Limb (tissue), 2 donors: Measurements from ENCODE around the gene PEX7.
"Not testable (repeated sequence)": the region's sequence is repeated elsewhere in the genome, so short reads cannot be mapped to it uniquely, and the experiment has no call there.

Source experiments
- DNase-seq, 2 donors: peaks; one replicate each; pipeline ENCODE4 v3.0.0-alpha.2; 2016; ENCODE audit errors: extremely low spot score in 2 of 2

Gene PEX7

DNA sequence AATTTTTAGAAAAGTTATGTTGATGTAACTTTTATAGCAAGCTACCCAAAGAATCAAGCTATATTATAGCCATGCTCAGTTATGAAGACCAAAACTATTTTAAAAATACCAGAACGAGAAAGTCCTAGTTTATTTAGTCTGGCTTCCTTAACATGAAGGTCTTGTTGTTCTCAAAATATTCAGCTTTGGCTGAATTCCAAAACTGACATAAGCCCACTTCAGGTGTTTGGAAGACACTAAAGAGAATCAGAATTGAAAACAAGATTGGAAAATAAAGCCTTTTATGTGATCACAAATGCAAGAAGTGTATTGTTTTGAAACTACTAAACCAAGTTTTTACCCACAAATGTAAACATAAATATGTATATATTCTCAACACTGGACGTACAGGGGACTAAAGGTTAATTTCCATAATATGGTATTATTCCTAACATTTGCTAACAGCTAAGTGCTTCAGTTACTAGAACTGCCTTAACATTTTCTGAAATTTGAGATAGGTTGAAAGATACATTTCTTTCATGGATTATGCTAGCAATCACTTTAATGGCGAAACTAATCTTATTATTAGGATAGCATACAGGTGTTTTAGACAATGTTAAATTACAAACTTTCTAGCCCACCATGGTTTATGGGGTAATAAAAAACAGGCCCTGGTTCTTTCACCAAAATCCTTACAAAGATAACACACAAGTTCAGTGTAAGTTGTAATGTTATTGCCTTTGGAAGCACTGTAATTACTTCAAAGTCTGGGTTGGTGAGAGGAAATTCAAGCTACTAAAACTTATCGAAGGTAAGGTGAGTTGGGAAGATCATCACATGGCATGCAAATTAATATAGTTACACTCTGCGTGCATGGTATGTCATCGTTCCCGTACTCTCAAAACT is 31.7 kb upstream of the PEX7 start:
- no peak for DNase-seq

DNA sequence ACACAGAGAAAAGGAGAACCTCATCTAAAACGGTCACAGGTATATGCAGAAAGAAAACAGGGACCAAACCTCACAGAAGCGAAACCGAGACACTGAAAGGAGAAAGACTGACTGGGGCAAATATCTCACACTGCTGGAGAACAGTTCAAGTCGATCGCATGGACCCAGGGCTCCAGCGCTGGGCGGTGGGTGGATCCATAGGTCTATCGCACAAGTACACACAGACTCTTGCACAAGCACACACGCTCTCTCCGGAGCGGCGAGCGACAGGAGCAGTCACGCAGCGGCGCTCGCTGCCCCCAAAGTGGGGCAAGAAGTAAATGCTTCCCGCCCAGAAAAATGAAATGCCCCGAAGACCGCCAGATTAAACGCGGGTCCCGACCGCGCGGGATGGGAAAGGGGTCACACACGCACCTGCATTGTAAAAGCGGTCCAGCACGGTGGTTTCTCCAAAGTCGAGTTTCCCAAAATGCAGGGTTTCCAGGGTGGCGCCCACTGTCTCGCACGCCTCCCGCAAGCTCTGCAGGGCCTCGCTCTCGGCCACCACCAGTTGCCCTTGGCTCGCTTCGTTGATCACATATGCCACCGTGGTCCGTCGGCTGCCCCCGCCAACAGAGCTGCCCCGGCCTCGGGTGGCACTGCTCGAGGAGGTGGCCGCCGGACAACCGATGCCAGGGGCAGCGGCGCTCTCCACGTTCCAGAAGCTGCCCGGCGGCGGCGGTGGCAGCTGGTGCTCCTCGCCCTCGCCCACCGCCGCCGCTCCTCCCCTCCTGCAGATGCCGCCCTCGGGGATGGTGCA is 30.9 kb upstream of the PEX7 start:
- DNase-seq: peak in 1 of 2 donors; percentile 58

DNA sequence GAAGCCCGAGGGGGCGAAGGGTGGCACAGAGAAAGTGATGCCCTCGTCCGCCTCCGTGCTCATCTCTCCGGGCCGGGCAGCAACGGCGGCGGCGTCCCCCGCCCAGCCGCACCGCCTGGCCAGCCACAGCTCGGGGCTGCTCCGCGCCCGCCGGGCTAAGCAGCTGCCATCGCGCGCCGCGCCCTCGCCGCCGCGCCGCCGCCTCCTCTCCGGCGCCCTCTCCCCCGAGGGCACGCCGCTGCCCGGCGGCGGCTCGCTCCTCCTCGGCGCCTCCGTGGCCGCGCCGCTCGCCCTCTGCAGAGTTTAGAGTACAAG is 30.3 kb upstream of the PEX7 start:
- no peak for DNase-seq

DNA sequence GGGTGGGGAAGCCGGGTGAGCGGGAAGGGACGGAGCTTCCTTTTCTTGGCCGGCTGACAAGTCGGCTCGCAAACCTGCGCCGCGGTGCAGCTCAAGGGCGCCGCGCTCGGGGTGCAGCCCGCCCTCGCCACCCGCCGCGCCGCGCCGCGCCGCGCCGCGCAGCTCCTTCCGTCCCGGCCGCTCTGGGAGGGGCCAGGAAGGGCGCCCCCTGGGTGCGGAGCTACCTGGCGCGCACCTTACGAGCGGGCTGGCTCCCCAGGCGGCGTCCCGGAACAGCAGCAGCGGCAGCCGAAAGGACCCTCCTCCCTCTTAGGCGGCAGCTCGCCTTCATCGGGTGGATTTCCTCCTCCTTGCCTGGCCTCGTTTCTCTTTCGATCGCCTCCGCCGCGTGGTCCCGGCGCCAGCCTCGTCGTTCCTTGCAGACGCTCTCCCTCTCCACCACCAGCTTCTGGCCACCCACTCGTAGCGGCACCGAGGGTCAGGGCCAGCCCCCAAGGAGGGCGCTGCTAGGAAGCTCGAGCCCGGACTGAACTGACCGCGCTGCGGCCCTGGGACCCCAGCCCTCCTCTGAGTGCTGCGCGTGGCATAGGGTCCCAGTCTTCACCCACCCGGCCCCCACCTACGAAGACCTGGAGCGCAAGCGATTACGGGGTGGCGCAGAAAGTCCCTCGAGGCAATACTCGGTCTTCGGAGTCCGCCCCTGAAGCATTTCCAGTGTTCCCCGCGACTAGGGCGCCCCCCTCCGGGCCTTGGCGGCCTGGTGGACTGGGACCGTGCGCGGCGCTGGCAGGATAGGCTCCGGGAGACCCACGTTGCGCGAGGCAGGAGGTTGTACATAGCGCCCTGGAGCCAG is 29.8 kb upstream of the PEX7 start, which contains the start of gene MAP3K5:
Gene MAP3K5, minus strand, starts transcription at position 68 of the 853 bp plus-strand sequence. CDS start 320 bp downstream, outside the sequence.
- DNase-seq: peak; percentile 62 to 91

DNA sequence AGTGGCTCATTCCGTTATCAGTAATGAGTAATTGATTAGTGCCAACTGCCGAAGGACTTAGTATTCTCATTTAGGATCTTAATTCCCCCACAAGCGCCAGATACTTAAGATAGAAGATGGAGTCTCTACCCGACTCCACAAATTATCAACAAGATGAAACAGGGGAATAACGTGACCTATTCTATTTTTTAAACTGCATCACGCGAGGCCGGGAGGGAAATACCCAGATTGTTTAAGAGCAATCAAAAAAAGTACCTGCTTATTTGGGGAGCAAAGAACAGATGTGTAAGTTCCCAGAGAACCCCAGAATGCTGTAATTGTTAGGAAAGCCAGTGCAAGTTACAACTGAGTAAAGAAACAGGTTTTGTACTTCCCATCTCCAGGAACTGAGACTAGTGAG is 29.0 kb upstream of the PEX7 start:
- no peak for DNase-seq

DNA sequence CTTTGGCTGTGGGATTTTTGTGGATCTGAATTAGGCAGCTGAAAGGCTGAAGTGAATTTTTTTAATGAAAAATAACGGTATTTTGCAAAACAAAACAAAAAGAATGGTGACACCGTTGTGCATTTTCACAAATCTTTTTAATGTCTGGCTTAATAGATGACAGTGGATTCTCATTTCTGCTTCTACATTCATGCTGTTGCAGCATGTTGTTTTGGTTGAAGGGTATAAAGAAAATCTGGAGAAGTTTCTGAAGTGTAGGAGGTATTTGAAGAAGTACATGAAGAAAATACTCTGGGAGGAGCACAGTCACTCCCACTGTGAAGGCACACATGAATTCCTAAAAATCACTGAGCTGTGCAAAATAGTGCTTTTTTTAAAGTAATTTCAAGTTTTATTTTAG is 27.0 kb upstream of the PEX7 start:
- no peak for DNase-seq

DNA sequence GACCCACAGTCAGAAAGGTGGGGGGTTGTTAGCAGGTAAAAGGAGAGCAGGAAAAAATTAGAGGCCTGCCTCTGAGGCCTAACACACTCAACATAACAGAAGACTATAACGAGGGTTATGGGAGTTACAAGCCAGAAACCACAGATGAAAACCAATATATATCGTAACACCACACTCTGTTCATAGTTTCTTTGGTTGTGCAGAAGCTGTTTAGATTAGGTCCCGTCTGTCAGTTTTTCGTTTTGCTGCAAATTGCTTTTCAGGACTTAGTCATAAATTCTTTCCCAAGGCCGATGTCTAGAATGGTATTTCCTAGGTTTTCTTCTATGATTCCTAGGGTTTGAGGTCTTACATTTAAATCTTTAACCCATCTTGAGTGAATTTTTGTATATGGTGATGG is 26.4 kb upstream of the PEX7 start:
- DNase-seq: no peak

DNA sequence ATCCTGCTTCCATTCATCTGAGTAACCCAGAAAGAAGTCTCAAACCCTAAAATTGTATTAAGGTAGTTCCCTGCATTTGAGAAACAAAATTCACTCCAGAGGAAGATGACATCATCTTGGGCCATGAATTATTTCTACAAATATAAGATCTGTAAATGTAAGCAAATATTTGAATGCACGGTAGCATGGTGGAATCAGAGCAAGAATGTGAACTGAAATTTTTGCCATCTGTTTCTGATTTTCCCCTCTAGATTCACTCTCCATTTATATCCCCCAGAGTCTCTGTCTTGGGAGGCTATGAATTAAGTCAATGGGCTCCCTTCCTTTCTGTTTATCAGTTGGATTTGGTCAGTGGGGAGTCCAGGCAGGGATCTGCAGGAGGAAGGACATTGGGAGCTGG is 24.3 kb upstream of the PEX7 start:
- no peak for DNase-seq

DNA sequence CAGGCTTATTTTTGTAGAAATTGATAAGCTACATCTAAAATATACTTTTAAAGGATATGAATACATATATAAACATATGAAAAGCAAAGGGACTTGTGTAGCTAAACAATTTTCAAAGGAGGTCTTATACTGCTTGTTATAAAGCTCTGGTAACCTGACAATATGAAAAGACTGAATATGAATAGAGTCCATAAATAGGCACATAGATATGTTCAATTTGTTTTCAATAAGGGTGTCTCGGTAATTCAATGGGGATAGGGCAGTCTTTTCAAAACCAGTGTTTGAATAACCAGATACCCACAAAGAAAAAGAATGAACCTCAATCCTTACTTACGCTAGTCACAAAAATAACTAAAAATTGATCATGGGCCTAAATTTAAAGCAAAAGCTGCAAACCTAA is 20.8 kb upstream of the PEX7 start:
- no peak for DNase-seq

DNA sequence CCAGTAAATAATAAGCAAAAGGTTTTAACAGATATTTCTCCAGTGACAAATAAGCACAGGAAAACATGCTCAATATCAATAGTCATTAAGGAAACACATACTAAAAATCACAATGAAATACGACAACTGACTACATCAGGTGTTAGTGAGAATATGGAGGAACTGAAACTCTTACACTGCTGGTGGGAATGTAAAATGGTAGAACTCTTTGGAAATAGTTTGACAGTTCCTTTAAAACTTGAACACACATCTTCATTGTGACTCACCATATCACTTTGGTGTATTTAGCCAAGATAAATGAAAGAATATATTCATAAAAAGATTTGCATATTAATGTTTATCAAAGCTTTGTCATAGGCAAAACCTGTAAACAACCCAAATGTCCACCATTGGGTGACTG is 18.8 kb upstream of the PEX7 start:
- no peak for DNase-seq

DNA sequence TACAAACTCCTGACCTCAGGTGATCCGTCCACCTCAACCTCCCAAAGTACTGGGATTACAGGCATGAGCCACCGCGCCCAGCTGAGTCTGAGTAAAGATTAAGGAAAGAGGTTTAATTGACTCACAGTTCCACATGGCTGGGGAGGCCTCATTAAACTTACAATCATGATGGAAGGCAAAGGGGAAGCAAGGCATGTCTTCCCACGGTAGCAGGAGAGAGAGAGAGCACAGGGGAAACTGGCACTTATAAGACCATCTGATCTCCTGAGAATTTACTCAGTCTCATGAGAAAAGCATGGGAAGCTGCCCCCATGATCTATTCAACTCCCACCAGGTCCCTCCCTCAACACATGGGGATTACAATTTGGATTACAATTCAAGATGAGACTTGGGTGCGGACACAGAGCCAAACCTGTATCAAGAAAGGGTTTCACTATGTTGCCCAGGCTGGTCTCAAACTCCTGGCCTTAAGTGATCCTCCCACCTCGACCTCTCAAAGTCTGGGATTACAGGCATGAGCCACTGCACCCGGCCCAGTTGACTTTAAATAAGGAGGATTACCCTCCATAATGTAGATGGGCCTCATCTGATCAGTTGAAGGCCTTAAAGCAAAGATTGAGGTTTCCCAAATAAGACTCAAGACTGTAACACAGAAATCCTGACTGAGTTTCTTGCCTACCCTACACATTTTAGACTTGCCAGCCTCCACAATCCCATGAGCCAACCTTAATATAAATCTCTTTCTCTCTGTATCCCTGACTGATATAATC is 13.1 kb upstream of the PEX7 start:
- DNase-seq: no peak

DNA sequence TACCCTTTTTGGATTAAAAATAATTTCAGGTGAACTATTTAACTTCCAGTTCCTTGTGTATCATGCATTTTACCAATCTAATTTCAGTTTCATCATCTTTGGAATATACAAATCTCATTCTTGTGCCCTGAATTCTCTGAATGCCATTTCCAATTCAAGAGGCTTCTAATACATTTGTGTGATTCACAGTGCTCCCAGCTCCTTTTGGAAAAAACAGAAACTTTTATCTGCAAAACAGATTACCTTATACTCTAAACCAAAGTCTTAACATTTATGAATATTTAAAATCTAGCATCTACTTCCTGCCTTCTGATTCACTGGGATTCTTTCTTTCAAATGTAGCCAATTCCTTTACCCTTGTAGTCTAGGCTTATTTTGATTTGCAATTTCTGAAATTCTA is 11.1 kb upstream of the PEX7 start:
- DNase-seq: no peak

DNA sequence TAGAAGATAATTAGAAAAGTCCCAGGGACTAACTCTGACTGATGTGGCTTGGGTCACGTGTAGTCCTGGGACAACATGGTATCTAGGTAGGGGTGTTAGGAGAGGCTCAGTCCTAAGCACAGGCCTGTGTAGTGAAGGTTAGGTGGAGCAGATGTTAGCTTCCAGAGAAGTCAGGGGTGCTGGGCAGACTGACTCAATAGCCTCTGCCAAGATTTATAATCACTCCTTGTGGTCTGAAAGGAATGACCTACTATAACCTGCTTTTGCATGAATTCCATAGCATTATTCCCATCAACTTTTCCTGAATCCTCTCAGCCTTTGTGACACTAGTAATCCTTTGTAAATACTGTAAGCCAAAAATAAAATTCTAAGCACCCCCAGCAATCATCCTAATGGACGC is 10.2 kb upstream of the PEX7 start:
- DNase-seq: no peak

DNA sequence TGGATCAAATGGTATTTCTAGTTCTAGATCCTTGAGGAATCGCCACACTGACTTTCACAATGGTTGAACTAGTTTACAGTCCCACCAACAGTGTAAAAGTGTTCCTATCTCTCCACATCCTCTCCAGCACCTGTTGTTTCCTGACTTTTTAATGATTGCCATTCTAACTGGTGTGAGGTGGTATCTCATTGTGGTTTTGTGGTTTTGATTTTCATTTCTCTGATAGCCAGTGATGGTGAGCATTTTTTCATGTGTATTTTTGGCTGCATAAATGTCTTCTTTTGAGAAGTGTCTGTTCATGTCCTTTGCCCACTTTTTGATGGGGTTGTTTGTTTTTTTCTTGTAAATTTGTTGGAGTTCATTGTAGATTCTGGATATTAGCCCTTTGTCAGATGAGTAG is 6.8 kb upstream of the PEX7 start:
- DNase-seq: not testable (repeated sequence)

DNA sequence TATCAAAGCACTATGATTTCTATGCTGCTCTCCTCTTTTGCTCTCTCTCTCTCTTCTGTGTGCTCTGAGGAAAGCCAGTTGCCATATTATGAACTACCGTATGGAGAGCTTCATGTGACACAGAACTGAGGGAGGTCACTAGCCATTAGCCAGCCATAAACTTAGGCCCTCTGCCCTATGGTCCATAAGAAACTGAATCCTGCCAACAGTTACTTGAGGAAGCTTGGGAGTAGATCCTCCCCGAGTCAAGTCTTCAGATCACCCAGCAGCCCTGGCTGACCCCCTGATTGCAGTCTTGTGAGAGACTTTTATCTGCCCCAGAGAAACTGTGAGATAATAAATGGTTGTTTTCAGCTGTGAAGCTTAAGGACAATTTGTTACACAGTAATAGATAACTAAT is 5.7 kb upstream of the PEX7 start:
- no peak for DNase-seq

DNA sequence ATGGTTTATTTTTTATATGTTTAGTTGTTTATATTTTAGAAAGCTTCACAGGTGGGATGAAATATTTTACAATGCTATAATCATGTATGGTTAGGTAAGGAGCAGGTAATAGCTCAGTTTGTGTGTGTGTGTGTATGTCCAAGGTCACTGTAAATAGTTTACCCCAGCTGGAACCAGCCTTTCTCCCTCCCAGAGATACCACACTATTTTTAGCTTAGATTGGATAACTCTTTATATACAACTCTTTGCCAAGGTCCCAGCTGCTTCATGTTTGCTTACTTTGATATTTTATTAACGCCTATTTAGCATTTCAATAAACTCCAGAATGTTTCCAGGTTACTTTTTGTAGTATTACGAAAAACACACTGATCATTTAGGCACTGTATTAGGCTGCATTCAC is 1.8 kb upstream of the PEX7 start:
- DNase-seq: no peak

DNA sequence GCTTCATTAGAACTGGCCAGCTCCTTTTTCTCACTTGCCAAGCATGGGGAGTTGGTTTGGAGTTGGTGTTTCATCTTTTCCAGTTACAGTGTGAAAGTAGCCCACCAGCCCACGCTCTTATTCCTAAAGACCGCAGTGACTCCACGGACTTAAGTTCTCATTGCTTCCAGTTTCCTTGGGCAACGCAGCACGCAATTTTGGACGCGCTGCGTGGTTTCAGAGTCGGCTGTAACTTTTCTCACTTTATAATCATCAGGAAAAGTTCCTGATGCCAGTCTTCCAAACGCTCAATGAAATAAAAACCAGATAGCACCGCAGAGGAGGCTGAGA is 381 bp upstream of the PEX7 start:
- DNase-seq: no peak

DNA sequence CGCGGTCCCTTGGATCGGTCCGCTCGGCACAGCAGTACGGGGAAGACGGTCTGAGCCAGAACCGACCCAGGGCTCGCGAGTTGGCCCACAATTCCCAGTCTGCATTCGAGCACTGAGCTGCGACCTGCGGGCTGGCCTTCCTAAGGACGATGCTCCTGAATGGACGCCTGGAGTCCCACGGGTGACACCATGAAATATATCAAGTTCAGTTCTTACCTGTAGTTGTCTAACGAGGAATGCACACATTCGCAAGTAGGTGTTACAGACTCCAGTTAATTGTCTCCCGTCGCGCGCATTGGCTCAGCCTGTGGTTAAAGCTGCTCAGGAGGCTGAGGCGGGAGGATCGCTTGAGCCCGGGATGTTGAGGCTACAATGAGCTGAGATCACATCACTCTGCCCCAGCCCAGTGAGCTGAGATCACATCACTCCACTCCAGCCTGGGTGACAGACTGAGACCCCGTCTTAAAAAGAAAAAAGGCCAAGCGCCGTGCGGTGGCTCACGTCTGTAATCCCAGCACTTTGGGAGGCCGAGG is 802 bp downstream of the PEX7 start:
- DNase-seq: no peak

DNA sequence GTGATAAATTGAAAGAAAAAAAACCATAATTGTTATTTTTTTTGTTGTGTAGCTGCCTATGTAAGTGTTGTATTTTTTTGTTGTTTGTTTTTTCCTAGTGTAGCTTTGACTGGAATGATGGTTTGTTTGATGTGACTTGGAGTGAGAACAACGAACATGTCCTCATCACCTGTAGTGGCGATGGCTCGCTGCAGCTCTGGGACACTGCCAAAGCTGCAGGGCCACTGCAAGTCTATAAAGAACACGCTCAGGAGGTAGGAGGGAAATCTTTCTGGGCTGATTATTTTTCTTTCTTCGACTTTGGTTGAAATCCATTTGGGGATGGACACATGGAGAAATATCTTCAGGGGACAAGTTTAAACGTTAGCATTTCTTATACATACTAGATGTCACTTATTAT is 3.8 kb downstream of the PEX7 start:
- DNase-seq: no peak

DNA sequence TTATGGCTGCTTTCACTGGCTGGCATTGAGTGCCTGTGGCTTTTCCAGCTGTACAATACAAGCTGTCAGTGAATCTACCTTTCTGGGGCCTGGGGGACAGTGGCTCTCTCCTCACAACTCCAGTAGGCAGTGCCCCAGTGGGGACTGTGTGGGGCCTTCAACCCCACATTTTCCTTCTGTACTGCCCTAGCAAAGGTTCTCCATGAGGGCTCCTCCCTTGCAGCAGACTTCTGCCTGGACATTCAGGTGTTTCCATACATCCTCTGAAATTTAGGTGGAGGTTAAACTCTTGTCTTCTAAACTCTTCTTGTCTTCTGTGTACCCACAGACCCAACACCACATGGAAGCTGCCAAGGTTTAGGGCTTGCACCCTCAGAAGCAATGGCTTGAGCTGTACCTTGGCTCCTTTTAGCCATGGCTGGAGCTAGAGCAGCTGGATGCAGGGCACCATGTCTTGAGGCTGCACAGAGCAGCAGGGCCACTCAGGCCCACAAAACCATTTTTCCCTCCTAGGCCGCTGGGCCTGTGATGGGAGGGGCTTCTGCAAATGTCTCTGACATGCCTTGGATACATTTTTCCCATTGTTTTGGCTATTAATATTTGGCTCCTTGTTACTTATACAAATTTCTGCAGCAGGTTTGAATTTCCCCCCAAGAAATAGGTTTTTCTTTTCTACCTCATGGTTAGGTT is 9.6 kb downstream of the PEX7 start:
- no peak for DNase-seq
